WERI-Rb-1 (cell line): ENCODE results near the gene WNT3.

Experiments used
- DNase-seq: peaks from one replicate; pipeline ENCODE4 v3.0.0-alpha.2; 2020
- H3K27ac ChIP-seq: fragments of 250-450 bp; sonication (Bioruptor Pico); 2 replicates; pipeline ENCODE4 v1.5.1; 2020; ENCODE audit warnings: mild to moderate bottlenecking, moderate library complexity
- H3K27me3 ChIP-seq: fragments of 250-450 bp; sonication (Bioruptor Pico); 2 replicates; pipeline ENCODE4 v1.5.1; 2021; ENCODE audit warnings: mild to moderate bottlenecking, low read depth, moderate library complexity; ENCODE audit not compliant: insufficient read depth, severe bottlenecking
- H3K36me3 ChIP-seq: fragments of 250-450 bp; sonication (Bioruptor Pico); 2 replicates; pipeline ENCODE4 v1.5.1; 2020; ENCODE audit warnings: mild to moderate bottlenecking, moderate library complexity
- H3K4me3 ChIP-seq: 2 replicates; pipeline ENCODE4 v1.5.1; 2011; ENCODE audit warnings: low read depth, mild to moderate bottlenecking, control low read depth, low read length
- H3K9me3 ChIP-seq: fragments of 250-450 bp; sonication (Bioruptor Pico); 2 replicates; pipeline ENCODE4 v1.5.1; 2021; ENCODE audit warnings: mild to moderate bottlenecking, moderate library complexity; ENCODE audit not compliant: severe bottlenecking
- TF ChIP-seq, protein P1 (sequence below): IDR thresholded peaks from 2 replicates; pipeline ENCODE4 v1.5.1; 2011; ENCODE audit warnings: low read depth, mild to moderate bottlenecking, control low read depth, inconsistent platforms, low read length

The WNT3 gene, protein sequence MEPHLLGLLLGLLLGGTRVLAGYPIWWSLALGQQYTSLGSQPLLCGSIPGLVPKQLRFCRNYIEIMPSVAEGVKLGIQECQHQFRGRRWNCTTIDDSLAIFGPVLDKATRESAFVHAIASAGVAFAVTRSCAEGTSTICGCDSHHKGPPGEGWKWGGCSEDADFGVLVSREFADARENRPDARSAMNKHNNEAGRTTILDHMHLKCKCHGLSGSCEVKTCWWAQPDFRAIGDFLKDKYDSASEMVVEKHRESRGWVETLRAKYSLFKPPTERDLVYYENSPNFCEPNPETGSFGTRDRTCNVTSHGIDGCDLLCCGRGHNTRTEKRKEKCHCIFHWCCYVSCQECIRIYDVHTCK

DNA sequence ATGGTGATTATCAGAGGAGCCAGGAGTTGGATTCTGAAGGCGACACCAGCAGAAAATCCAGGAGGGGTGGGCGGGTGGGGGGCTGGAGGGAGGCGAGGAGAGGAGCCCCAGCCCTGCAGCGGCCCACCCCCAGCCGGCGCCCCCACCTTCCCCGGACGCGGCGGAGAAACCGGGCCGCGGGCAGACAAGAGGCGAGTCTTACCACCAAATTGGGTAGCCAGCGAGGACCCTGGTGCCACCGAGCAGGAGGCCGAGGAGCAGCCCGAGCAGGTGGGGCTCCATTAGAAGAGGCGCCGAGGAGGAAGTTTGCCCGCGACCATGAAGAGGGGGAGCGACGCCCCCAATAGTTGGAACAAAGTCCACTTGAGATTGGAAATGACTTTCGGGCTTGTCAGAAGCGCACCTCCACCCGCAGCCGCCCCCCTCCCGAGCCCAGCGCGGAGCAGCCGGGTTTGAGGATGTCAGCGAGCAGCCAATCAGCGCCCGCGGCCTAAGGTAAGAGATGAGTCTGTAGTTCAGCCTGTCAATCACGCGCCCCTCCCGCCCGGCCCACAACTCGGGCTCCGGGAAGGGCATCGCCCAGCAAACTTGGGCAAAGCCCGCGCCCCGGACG, at the start of gene WNT3:
WNT3 (minus strand) TSS at position 377 of the 613 bp plus-strand sequence; CDS start at position 282, 95 bp downstream.
- no peaks in the 10 kb centered on the region for H3K27me3 ChIP-seq
- no peak within 1 kb of the TSS for H3K27ac ChIP-seq
- TF ChIP-seq, protein P1, sequence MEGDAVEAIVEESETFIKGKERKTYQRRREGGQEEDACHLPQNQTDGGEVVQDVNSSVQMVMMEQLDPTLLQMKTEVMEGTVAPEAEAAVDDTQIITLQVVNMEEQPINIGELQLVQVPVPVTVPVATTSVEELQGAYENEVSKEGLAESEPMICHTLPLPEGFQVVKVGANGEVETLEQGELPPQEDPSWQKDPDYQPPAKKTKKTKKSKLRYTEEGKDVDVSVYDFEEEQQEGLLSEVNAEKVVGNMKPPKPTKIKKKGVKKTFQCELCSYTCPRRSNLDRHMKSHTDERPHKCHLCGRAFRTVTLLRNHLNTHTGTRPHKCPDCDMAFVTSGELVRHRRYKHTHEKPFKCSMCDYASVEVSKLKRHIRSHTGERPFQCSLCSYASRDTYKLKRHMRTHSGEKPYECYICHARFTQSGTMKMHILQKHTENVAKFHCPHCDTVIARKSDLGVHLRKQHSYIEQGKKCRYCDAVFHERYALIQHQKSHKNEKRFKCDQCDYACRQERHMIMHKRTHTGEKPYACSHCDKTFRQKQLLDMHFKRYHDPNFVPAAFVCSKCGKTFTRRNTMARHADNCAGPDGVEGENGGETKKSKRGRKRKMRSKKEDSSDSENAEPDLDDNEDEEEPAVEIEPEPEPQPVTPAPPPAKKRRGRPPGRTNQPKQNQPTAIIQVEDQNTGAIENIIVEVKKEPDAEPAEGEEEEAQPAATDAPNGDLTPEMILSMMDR: no peak
- DNase-seq: no peak
- H3K36me3 ChIP-seq: no peaks in the 10 kb centered on the region
- H3K4me3 ChIP-seq: no peak within 1 kb of the TSS
- H3K9me3 ChIP-seq: no peaks in the 10 kb centered on the region

DNA sequence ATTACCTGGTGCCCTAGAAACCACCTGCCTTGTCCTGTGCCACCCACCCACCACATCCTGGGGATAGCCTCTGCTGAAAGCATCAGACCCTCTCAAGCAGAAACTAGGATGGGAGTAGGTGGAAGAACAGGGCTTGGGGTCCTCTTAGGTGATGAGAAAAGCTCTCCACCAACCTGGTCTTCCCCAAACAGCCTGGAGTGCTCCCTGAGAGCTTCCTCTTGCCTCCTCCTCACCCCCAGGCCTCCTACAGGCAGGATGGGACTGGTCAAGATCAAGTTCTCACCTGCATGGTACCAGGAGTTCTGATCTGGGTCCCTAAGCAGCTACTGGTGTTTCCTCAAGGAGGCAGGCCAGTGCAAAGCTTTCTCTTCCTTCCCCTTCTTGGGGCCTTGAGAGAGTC, 48.3 kb upstream of the WNT3 start:
- no peak overlapping the region for H3K4me3 ChIP-seq
- DNase-seq: no peak
- H3K27me3 ChIP-seq: no peaks in the 10 kb centered on the region
- no peaks in the 10 kb centered on the region for H3K9me3 ChIP-seq
- no peak overlapping the region for H3K27ac ChIP-seq
- no peaks in the 10 kb centered on the region for H3K36me3 ChIP-seq
- TF ChIP-seq, protein P1: no peak

DNA sequence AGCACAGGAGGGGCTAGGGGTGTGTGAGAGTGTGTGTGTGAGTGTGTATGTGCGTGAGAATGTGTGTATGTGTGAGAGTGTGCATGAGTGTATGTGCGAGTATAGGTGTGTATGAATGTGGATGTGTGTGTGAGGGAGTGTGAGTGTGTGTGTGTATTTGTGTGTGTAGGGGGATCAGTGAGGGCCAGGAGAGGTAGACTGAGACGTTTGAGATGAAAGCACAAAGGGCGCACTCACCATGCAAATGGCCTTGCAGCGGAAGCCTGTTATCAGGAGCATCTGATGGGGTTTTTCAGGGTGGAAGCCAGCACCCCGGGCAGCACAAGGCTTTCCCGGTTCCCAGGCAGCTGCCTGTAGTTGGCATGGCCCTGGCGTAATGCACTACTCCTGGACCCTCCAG, 47.8 kb upstream of the WNT3 start:
- Histone ChIP-seq H3K9me3 (no peaks in the 10 kb centered on the region), H3K27me3 (no peaks in the 10 kb centered on the region), H3K4me3 (no peak overlapping the region), H3K27ac (no peak overlapping the region), H3K36me3 (no peaks in the 10 kb centered on the region)
- DNase-seq: no peak
- TF ChIP-seq, protein P1: no peak

DNA sequence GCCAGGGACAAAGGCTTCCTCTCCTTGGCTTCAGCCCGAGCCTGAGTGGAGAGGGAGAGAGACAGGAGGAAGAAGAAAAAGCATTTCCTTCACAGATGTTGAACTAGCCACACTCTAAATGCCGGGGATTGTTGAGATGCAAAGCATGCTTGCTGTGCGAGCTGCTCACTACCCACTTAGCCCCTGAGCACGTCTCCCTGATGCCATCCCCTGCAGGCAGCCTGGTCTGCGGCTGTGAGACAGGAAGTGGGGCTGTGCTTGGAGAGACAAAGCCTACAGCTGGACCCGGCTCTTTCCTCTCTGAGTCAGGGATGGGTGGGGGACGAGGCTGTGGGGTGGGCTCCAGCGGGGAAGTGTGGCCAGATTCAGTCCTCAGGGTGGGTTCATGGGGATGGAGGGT, 46.6 kb upstream of the WNT3 start:
- Histone ChIP-seq H3K36me3 (no peaks in the 10 kb centered on the region), H3K27ac (no peak overlapping the region), H3K4me3 (no peak overlapping the region), H3K27me3 (no peaks in the 10 kb centered on the region), H3K9me3 (no peaks in the 10 kb centered on the region)
- TF ChIP-seq, protein P1: no peak
- DNase-seq: no peak

DNA sequence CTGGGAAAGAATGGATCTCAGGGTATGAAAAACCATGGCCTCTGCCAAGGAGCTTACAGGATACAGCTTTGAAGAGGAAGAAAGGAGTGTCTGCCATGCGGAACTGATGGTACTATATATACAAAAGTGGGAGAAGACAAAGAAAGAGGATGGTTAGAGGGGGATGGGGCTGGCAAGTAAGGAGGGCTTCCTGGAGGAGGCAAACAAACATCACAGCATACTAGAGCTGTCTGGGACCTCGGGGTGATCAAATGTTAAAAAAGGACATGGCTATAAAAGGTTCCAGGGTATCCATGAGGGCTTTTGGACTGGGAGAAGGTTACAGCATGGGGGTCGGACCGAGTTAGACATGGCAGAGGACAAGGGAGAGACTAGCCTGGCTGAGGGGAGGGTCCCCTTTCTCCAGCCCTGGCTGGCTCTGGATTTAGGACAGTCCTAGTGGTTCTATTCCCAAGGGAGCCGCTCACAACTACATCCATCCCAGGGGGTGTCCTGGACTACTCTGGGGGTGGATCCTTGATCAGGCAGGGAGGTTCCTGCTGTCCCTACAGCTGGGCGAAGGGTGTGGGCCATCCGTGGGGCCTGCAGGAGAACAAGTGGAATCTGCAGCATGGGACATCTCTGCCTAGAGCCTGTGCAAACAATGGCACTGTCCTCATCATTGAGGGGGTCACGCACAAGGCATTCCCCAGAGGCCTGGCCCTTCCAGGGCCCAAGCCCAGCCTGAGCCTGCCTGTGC, 45.1 kb upstream of the WNT3 start:
- Histone ChIP-seq H3K36me3 (no peaks in the 10 kb centered on the region), H3K9me3 (no peaks in the 10 kb centered on the region), H3K27ac (no peak overlapping the region), H3K27me3 (no peaks in the 10 kb centered on the region), H3K4me3 (no peak overlapping the region)
- TF ChIP-seq, protein P1: no peak
- DNase-seq: no peak
